GM12878 (cell line): ENCODE measurements around the gene TRIM32. TPM values are rescaled to one million over a fixed set of nuclear protein-coding genes. Genes with fewer than 3 reads are reported as not detected.

Experiments used
- ATAC-seq: fragments of 200-7000 bp; cut with Tn5 transposase; 3 replicates; pipeline ENCODE4 v1.9.1; 2020; ENCODE audit warnings: mild to moderate bottlenecking, moderate library complexity
- BruUV-seq: library from RNA; stranded (reverse); fragments of 400-500 nt; replicated peaks from 2 replicates; lab custom pipeline; 2021; lab: Mats Ljungman, UMichigan
- CTCF ChIA-PET: fragments of 300-600 bp; sonication (Branson Sonifier 250); formaldehyde crosslinking; extraction: SDS; loops from one replicate; lab custom pipeline; 2021; ENCODE audit warnings: inconsistent platforms; lab: Yijun Ruan, JAX
- POLR2A ChIA-PET: fragments of 350-600 bp; formaldehyde crosslinking; extraction: SDS; loops from one replicate; lab custom pipeline; 2021; ENCODE audit warnings: inconsistent platforms; lab: Charles Lee
- RAD21 ChIA-PET: fragments of 300-600 bp; sonication (Branson Sonifier 250); formaldehyde crosslinking; loops from one replicate; lab custom pipeline; 2023; ENCODE audit warnings: antibody characterized with exemption; ENCODE audit not compliant: unreplicated experiment; lab: Charles Lee
- SMC1A ChIA-PET: fragments of 300-600 bp; sonication (Branson Sonifier 250); formaldehyde crosslinking; loops from one replicate; lab custom pipeline; 2023; ENCODE audit not compliant: unreplicated experiment, uncharacterized antibody; lab: Charles Lee
- DNase-seq: peaks from one replicate; pipeline ENCODE4 v3.0.0-alpha.2; 2011; ENCODE audit warnings: low read depth, low spot score
- FAIRE-seq: peaks from 3 replicates; lab custom pipeline; 2011; peaks lifted over from hg19 to GRCh38; lab: Jason Lieb, UNC
- H2AFZ ChIP-seq: 2 replicates; pipeline ENCODE4 v1.6.0; 2011; ENCODE audit warnings: low read depth, low read length, control low read depth; ENCODE audit not compliant: control insufficient read depth
- H3K27ac ChIP-seq: 2 replicates; pipeline ENCODE4 v1.5.1; 2011; ENCODE audit warnings: control low read depth; ENCODE audit not compliant: control insufficient read depth, insufficient read depth
- H3K27me3 ChIP-seq, 2 experiments: replicated peaks in 1 of 2; 2 replicates each; pipeline versions ENCODE4 v1.6.0 to v1.6.1; 2011; ENCODE audit warnings: low read length in 1 of 2; ENCODE audit not compliant: control insufficient read depth in 2 of 2, insufficient read depth in 2 of 2
- H3K36me3 ChIP-seq, 2 experiments: 2 replicates each; pipeline ENCODE4 v1.5.1; 2011; ENCODE audit warnings: low read length in 1 of 2; ENCODE audit not compliant: control insufficient read depth in 2 of 2, insufficient read depth in 2 of 2
- H3K4me1 ChIP-seq: 2 replicates; pipeline ENCODE4 v1.6.1; 2011; ENCODE audit warnings: mild to moderate bottlenecking, low read length, moderate library complexity, mixed read lengths; ENCODE audit not compliant: control insufficient read depth, insufficient read depth
- H3K4me2 ChIP-seq: 2 replicates; pipeline ENCODE4 v1.6.0; 2011; ENCODE audit warnings: control low read depth; ENCODE audit not compliant: control insufficient read depth, insufficient read depth
- H3K4me3 ChIP-seq: fragments of 200-600 bp; sonication (generic); 2 replicates; pipeline ENCODE4 v1.5.1; 2016
- H3K79me2 ChIP-seq: 2 replicates; pipeline ENCODE4 v1.6.0; 2011; ENCODE audit warnings: low read length; ENCODE audit not compliant: control insufficient read depth, insufficient read depth
- H3K9ac ChIP-seq: 2 replicates; pipeline ENCODE4 v1.8.0; 2011; ENCODE audit warnings: low read length, control low read depth, mixed read lengths; ENCODE audit not compliant: control insufficient read depth, insufficient read depth
- H3K9me3 ChIP-seq: replicated peaks from 3 replicates; pipeline ENCODE4 v1.5.1; 2011; ENCODE audit warnings: mild to moderate bottlenecking, low read length; ENCODE audit not compliant: control insufficient read depth, insufficient read depth
- H4K20me1 ChIP-seq: 2 replicates; pipeline ENCODE4 v1.6.0; 2011; ENCODE audit not compliant: control insufficient read depth, insufficient read depth
- DPF2 ChIP-seq: fragments of 450-650 bp; IDR thresholded peaks from 2 replicates; pipeline ENCODE4 v1.6.1; 2017; ENCODE audit warnings: mild to moderate bottlenecking
- HDAC6 ChIP-seq: fragments of 200-600 bp; sonication (generic); IDR thresholded peaks from one replicate; pipeline ENCODE4 v1.8.0; 2017; ENCODE audit warnings: antibody characterized with exemption; ENCODE audit not compliant: unreplicated experiment
- SPI1 ChIP-seq: IDR thresholded peaks from 2 replicates; pipeline ENCODE4 v1.6.1; 2011; ENCODE audit warnings: low read depth, mild to moderate bottlenecking, low read length, moderate library complexity, borderline replicate concordance; ENCODE audit not compliant: insufficient read depth
- WGBS: methylation state at CpG from one replicate; pipeline ENCODE4 v1.1.6; 2016; ENCODE audit warnings: low lambda C conversion rate; ENCODE audit not compliant: insufficient replicate concordance, insufficient coverage; ENCODE audit errors: missing lambda C conversion rate; 5-methylcytosine and 5-hydroxymethylcytosine counted together
- in situ Hi-C: fragments of 300-500 bp; cut with MboI; formaldehyde crosslinking; loops from 9 replicates; pipeline ENCODE4 v1.14.3; 2018; ENCODE audit warnings: mixed read lengths
- intact Hi-C: fragments of 100-400 bp; cut with micrococcal nuclease; formaldehyde crosslinking; loops from one replicate; pipeline ENCODE4 v1.14.2; 2022; ENCODE audit not compliant: unreplicated experiment
- polyA plus RNA-seq, 11 experiments: library from polyadenylated mRNA; depleted of rRNA in 4 of 11; unstranded in 6 of 11; stranded (reverse) in 5 of 11; fragments of >200 nt; fragmentation: Nextera tagmentation in 4 of 11; fragmentation: Illumina TruSeq in 1 of 11; extraction: Ambion mirVana in 4 of 11; extraction: Trizol in 1 of 11; gene quantifications; 1 replicate in 1 of 11; 2 replicates in 10 of 11; pipeline versions ENCODE4 v1.2.1 to v1.2.3, GENCODE V29; 2011 to 2016; ENCODE audit warnings: inconsistent platforms in 2 of 11, missing spikeins in 2 of 11, low read depth in 1 of 11
- total RNA-seq, 4 experiments: library from RNA; depleted of rRNA in 3 of 4; stranded (reverse); fragments of >200 nt in 3 of 4; fragmentation: Illumina TruSeq in 1 of 4; extraction: Trizol in 1 of 4; gene quantifications; 2 replicates each; pipeline versions ENCODE4 v1.2.1 to v1.2.3, GENCODE V29; 2013 to 2021
- TF ChIP-seq, protein P1 (sequence below): fragments of 450-650 bp; IDR thresholded peaks from 2 replicates; pipeline ENCODE4 v1.6.1; 2016; ENCODE audit warnings: mild to moderate bottlenecking, moderate library complexity, borderline replicate concordance

The TRIM32 gene
- total and polyA plus RNA-seq, 10 of the 15 experiments (the other 5 are each of a cell fraction or from before 2014, with no cell fraction given) = 7.1 to 23.8 (median 12.2) TPM

DNA sequence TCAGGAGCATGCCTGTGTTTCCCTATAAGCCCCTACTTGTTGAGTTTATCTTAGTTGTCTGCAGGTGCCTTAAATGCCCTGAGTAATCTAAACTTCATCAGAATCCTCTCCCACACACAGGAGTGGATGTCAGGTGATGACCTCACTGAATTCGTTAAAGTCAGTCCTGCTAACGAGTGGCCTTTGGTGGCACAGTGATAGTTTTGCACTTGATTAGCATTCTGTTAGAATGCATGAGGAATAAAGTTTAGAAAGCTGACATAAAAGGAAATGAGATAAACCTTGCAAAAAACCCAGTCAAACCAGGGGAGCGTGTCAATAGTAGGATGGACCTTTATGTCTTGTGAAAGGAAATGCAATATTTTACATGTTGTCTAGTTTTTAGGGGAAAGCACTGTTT lies 4.5 kb downstream of the TRIM32 start (continued):
- TF ChIP-seq, protein P1, sequence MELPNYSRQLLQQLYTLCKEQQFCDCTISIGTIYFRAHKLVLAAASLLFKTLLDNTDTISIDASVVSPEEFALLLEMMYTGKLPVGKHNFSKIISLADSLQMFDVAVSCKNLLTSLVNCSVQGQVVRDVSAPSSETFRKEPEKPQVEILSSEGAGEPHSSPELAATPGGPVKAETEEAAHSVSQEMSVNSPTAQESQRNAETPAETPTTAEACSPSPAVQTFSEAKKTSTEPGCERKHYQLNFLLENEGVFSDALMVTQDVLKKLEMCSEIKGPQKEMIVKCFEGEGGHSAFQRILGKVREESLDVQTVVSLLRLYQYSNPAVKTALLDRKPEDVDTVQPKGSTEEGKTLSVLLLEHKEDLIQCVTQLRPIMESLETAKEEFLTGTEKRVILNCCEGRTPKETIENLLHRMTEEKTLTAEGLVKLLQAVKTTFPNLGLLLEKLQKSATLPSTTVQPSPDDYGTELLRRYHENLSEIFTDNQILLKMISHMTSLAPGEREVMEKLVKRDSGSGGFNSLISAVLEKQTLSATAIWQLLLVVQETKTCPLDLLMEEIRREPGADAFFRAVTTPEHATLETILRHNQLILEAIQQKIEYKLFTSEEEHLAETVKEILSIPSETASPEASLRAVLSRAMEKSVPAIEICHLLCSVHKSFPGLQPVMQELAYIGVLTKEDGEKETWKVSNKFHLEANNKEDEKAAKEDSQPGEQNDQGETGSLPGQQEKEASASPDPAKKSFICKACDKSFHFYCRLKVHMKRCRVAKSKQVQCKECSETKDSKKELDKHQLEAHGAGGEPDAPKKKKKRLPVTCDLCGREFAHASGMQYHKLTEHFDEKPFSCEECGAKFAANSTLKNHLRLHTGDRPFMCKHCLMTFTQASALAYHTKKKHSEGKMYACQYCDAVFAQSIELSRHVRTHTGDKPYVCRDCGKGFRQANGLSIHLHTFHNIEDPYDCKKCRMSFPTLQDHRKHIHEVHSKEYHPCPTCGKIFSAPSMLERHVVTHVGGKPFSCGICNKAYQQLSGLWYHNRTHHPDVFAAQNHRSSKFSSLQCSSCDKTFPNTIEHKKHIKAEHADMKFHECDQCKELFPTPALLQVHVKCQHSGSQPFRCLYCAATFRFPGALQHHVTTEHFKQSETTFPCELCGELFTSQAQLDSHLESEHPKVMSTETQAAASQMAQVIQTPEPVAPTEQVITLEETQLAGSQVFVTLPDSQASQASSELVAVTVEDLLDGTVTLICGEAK = peak; percentile 75

DNA sequence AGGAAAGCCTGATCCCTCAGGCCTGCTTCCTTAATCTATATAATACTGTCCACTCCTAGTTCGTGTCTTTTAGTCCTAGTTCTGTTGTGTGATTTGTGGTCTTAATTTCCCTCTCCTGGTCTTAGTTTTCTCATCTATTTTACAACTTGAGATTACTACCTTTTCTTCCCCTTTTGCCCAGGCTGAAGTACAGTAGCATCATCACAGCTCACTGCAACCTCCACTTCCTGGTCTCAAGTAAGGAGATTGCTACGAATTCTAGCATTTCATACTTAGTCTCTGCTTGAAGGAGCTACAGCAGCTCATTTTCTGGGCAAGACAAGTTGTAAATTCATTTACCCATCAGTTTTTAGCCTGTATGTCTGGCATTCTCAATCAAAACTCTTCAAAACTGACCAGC lies 5.5 kb downstream of the TRIM32 start:
- Histone ChIP-seq H4K20me1 (no peaks in the 10 kb centered on the region), H3K79me2 (peaks cover 66% of the 10 kb centered on the region), H3K4me3 (no peak overlapping the region), H3K9me3 (no peaks in the 10 kb centered on the region), H3K4me2 (no peak overlapping the region; the same call in 1 of the 2 replicates), H3K27ac (no peak overlapping the region), H3K9ac (no peak overlapping the region), H3K4me1 (peaks cover 9% of the 10 kb centered on the region), H3K36me3 (peaks cover 0 to under 1% of the 10 kb centered on the region in 2 experiments; a peak in 2 of 4 replicates), H3K27me3 (no peaks in the 10 kb centered on the region), H2AFZ (no peak overlapping the region)
- POLR2A ChIA-PET = no interaction called here
- SMC1A ChIA-PET = interaction anchor here (1.2 kb wide), 1 partner anchor 46 kb away, joined by 3 read pairs; no protein-coding TSS in a partner anchor
- BruUV-seq = no TSS peak
- ATAC-seq (peak; percentile 50), DNase-seq (no peak), FAIRE-seq (no peak)
- WGBS = 68% methylated on average over 2 of the region's 2 CpGs
- CTCF ChIA-PET = interaction anchor here (1.0 kb wide), 1 partner anchor 17 kb away, joined by 3 read pairs; no protein-coding TSS in a partner anchor
- in situ Hi-C loops = no loop called here
- TF ChIP-seq DPF2 (no peak), SPI1 (peak; percentile 8; the same call in 1 of the 2 replicates), HDAC6 (no peak)
- intact Hi-C loops = no loop called here
- RAD21 ChIA-PET = no interaction called here
